HCT116 (cell line): Measurements from ENCODE around the gene PRXL2C.

Experiments
- CEBPB ChIP-seq: IDR thresholded peaks from 2 replicates; pipeline ENCODE4 v1.6.1; 2012; ENCODE audit warnings: low read depth
- ELF1 ChIP-seq: IDR thresholded peaks from 2 replicates; pipeline ENCODE4 v1.6.1; 2012; ENCODE audit warnings: low read depth, borderline replicate concordance
- EZH2 ChIP-seq: fragments of 200-600 bp; sonication (generic); IDR thresholded peaks from 2 replicates; pipeline ENCODE4 v1.6.1; 2017; ENCODE audit warnings: antibody characterized with exemption, mixed run types
- POLR2A ChIP-seq: IDR thresholded peaks from 2 replicates; pipeline ENCODE4 v1.7.0; 2011; ENCODE audit warnings: borderline replicate concordance; ENCODE audit not compliant: insufficient read depth, insufficient read length; ENCODE audit errors: extremely low read depth
- POLR2AphosphoS5 ChIP-seq: IDR thresholded peaks from 2 replicates; pipeline ENCODE4 v1.6.1; 2011; ENCODE audit warnings: mild to moderate bottlenecking, low read depth, low read length, moderate library complexity
- RAD21 ChIP-seq: IDR thresholded peaks from 2 replicates; pipeline ENCODE4 v1.6.1; 2012; ENCODE audit warnings: low read depth, mild to moderate bottlenecking
- SRF ChIP-seq: IDR thresholded peaks from 2 replicates; pipeline ENCODE4 v1.6.1; 2012; ENCODE audit warnings: low read depth
- TF ChIP-seq, protein P1 (sequence below), 3 experiments: fragments of 200-600 bp in 1 of 3; sonication (generic) in 1 of 3; IDR thresholded peaks in 2 of 3; conservative IDR thresholded peaks in 1 of 3; 2 replicates each; pipeline ENCODE4 v1.5.1; 2012 to 2017; ENCODE audit warnings: low read depth in 2 of 3, low read length in 2 of 3, antibody characterized with exemption in 1 of 3, borderline replicate concordance in 1 of 3, control low read depth in 1 of 3, mild to moderate bottlenecking in 1 of 3, mixed read lengths in 1 of 3, mixed run types in 1 of 3, moderate library complexity in 1 of 3; ENCODE audit not compliant: insufficient read depth in 1 of 3
- TF ChIP-seq, protein P2 (sequence below): IDR thresholded peaks from 2 replicates; pipeline ENCODE4 v1.6.1; 2012; ENCODE audit warnings: low read depth

DNA sequence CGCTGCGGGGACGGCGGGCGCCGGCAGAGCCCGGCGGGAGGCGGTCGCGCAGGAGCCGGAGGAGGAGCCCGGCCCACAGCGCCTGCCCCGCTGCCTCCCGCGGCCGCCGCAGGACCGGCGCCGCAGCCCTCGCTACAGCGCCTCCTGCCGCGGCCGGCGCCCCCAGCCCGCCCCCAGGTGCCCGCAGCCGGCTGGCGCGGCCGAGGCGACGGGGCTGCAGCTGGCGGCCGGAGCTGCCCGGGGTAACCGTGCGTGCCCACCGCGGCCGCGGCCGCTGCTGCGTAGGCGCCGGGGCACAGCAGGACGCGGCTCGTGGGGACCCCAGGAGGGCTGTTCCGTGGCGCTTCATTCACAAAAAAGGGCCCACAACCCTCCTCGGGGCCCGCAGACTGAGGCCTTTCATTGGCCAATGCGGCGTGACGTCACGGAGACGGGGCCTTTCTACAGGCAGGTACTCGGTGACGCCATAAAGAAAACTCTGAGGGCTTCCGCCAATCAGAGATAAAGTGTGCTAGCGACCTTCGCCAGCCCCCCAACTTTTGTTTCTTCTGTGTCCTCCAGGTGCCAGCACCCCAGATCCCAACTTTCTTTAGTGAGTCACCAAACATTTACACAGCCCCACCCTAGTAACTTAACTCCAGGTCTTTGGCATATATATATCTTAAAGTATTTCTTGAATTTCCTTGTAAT, 35.5 kb downstream of the PRXL2C start, which contains the start of gene CDC14B:
- TF ChIP-seq, protein P1, sequence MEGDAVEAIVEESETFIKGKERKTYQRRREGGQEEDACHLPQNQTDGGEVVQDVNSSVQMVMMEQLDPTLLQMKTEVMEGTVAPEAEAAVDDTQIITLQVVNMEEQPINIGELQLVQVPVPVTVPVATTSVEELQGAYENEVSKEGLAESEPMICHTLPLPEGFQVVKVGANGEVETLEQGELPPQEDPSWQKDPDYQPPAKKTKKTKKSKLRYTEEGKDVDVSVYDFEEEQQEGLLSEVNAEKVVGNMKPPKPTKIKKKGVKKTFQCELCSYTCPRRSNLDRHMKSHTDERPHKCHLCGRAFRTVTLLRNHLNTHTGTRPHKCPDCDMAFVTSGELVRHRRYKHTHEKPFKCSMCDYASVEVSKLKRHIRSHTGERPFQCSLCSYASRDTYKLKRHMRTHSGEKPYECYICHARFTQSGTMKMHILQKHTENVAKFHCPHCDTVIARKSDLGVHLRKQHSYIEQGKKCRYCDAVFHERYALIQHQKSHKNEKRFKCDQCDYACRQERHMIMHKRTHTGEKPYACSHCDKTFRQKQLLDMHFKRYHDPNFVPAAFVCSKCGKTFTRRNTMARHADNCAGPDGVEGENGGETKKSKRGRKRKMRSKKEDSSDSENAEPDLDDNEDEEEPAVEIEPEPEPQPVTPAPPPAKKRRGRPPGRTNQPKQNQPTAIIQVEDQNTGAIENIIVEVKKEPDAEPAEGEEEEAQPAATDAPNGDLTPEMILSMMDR (IDR thresholded peaks at IDR 0.05 in 2 of 3, conservative IDR thresholded peaks at IDR 0.05 in 1 of 3; ENCODE audit: borderline replicate concordance in 1 of 3, insufficient read depth in 1 of 3, low read depth in 2 of 3, low read length in 2 of 3) = no peak
- no peak for TF ChIP-seq SRF
- TF ChIP-seq POLR2A = peak; percentile 75
- TF ChIP-seq EZH2 = no peak
- no peak for TF ChIP-seq RAD21
- TF ChIP-seq, protein P2, sequence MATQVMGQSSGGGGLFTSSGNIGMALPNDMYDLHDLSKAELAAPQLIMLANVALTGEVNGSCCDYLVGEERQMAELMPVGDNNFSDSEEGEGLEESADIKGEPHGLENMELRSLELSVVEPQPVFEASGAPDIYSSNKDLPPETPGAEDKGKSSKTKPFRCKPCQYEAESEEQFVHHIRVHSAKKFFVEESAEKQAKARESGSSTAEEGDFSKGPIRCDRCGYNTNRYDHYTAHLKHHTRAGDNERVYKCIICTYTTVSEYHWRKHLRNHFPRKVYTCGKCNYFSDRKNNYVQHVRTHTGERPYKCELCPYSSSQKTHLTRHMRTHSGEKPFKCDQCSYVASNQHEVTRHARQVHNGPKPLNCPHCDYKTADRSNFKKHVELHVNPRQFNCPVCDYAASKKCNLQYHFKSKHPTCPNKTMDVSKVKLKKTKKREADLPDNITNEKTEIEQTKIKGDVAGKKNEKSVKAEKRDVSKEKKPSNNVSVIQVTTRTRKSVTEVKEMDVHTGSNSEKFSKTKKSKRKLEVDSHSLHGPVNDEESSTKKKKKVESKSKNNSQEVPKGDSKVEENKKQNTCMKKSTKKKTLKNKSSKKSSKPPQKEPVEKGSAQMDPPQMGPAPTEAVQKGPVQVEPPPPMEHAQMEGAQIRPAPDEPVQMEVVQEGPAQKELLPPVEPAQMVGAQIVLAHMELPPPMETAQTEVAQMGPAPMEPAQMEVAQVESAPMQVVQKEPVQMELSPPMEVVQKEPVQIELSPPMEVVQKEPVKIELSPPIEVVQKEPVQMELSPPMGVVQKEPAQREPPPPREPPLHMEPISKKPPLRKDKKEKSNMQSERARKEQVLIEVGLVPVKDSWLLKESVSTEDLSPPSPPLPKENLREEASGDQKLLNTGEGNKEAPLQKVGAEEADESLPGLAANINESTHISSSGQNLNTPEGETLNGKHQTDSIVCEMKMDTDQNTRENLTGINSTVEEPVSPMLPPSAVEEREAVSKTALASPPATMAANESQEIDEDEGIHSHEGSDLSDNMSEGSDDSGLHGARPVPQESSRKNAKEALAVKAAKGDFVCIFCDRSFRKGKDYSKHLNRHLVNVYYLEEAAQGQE = no peak
- peak; percentile 77 for TF ChIP-seq POLR2AphosphoS5
- TF ChIP-seq ELF1 = no peak
- TF ChIP-seq CEBPB = no peak
